Measurements from ENCODE around the gene EPSTI1.
A peak's percentile ranks its signal among the peaks of the same experiment; 100 is the strongest.

The EPSTI1 gene

DNA sequence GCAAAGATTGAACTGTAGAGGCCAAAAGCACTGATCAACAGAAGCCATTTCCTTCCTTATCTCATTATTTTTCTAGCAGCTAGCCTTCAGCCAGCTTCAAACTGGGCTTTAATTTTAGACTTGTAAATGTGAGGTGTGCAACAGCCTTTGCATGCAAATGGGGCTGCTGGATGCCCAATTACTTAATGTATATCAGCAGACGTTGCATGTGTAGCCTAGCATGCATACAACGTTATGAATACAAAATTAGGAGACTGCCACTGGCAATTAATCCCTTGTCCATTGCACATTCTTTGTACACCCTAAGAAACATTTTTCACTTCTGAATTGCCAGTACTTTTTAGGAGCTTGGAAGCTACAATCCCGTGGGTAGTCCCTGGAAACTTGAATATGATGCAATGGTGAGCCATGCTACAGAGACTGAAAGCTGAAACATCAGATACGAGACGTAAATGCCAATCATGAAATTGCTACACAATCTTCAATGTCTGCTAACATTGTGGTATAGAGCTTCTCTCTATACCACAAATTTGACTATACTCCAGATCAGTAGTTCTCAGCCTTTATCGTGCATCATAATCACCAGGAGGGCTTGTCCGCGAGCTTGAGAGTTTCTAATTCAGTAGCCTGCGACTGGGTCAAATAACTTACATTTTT, 20.2 kb downstream of the EPSTI1 start:
- DNase-seq (ENCODE audit: low spot score), result no peak

DNA sequence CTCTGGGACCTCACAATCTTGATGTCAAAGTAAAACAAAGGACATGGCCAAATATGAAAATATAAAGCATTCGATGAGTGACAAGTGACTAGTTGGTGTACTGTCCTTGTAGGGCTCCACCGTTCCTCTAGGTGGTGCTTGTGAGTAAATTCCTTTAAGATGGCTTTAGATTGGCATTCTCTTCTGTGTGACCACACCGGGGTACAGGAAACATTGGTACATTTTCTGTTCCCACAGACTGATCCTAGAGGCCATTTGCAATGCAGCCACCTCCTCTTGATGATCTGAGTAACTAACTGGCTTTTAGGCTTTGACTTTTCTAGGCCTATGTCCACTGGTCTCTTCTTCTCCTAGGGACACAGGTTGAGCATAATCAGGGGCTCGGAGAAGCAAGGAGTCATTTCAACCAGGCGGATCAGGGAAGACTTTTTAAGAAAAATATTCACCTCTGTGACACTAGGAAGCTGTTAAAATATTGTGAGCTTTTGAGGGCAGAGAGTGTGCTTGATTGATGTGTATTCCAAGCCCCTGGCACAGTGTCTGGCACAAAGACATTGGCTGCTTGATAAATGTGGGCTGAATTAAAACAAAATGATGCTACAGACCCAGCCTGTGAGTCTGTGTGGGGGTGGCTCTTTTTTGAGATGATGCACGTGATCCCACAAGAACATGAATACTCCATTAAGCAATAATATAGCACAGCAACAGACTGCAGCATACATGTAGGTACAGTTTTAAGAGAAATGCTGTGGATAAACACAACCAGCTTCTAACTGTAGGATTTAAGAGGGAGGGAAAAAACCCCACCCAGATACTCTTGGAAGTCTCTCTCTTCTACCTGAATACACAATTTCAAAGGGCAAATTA, 21.0 kb downstream of the EPSTI1 start:
- DNase-seq (ENCODE audit: low spot score), result peak; percentile 60

DNA sequence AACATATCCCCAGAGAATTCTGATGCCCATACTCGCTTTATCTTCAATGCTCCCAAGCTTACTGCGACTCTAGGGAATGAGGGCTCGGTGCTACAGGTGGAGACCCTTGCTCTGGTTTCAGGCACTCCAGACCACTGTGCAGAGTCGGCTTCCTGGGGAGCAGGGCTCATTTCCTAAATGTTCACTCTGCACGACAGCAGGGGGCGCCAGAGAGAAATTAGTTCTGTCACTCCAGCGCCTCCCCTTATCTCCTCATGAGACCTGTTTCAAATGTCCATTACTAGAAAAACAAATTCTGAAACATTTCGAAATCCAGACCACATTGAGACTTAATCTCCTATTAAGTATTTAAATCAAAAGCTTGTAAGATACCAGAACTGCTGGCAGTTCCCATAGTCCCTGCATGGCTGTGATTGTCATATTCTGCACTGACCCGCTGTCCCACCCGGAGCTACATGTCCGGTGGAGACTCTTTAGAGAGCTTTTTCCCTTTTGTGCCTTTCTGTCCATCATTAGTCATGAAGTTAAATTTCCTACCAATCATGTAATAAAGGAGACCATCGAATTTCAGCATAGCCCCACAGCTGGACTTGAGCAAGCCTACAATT, 22.4 kb downstream of the EPSTI1 start:
- peak; percentile 78 for DNase-seq (ENCODE audit: low spot score)

DNA sequence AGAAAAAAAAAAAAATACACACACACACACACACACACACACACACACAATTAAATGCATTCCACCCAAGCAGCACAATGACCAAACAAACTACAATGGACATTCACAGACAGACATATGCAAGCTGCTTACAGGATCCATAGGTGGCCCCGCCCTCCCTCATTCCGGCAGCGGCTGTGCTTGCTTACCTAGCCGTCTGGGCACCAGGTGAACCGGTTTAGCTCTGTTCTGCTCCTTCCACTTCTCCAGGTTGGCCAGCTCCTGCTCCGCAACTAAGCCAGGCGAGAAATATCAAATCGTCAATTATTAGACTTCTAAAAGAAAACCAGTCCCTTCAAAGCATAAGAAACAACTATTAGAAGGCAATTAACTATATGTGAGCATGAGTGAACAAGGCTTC, 23.1 kb downstream of the EPSTI1 start:
- no peak for DNase-seq (ENCODE audit: low spot score)

DNA sequence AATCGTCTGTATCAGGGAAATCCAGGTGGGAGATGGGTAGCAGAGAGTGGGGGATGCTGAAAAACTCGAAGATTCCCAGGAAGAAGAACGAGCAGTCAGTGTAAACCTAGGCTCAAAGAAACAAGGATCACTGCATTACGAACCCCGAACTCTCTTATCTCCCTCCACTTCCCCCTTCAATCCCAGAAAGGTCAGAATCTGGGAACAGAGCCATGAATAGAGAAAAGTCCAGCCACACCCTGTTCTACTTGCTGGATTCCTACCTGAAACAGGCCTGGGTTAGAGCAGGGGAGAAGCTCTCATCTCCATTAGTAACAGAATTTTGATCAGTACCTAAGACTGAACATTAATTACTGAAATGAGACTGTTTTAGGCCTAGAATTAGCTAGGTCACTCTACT, 24.4 kb downstream of the EPSTI1 start:
- no peak for DNase-seq (ENCODE audit: low spot score)

DNA sequence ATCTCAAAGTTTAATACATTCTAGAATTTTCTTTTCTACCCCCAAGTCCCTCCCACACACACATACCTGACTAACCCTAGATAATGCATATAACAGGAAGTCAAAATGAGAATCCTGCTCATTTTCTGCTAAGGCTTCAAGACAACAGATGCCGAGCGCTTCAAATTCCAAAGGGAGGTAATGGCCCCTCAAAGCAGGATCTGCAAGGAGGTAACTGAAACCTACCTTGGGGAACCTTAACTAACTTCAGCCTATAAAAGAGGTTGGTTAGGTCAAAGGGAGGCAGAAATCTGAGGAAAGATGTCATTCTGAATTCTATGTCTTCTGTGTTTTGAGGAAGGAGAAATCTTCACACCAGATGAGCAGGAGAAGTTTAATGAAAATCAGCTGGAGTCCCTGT, 26.8 kb downstream of the EPSTI1 start:
- DNase-seq (ENCODE audit: low spot score), result no peak

DNA sequence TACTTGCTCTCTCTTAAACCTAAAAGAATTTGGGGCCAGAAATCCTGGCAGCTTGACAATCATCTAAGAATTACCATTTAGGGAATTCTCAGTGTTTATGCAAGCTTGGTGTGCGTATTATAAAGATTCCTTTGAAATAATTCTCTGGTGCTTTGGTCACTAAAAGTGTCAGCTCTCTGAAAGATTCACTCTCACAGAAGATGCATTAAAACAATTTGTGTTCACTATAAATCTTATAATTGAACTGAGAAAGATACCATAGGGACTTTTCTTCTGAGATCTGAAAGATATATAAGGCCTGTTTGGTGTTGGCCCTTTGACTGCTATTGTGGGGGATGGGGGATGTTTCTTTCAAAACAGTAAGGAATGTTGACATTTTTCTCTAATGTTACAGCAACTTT, 27.3 kb downstream of the EPSTI1 start:
- DNase-seq (ENCODE audit: low spot score), result no peak

DNA sequence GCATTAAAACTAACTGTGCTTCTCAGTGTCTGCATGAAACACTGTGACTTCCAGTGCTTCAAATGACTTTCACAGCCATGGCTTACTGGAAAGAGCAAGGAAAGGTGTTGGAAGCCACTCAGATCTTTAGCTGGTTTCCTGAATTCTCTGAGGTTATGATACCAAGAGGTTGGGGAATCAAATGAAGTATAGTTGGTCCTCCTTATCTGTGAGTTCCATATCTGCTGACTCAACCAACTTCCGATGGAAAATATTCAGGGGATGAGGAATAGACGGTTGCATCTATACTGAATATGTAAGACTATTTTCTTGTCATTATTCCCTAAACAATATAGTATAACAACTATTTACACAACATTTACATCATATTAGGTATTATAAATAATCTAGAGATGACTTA, 32.4 kb downstream of the EPSTI1 start:
- DNase-seq (ENCODE audit: low spot score), result no peak

DNA sequence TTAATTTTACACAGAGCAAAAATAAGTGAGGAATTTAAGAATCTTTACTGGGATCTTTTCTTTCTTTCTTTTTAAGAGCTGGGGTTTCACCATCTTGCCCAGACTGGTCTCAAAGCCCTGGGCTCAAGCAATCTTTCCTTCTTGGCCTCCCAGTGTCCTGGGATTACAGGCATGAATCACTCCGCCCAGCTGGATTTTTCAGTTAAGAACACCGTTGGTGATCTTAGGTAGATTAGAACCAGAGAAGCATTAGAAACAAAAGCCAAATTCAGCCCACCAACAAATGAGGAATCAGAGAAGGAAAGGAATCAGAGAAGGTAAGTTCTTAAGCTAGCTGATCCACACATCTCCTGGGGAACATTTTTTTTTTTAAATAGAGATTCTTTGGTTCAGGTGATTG, 34.2 kb downstream of the EPSTI1 start:
- DNase-seq (ENCODE audit: low spot score), result no peak

DNA sequence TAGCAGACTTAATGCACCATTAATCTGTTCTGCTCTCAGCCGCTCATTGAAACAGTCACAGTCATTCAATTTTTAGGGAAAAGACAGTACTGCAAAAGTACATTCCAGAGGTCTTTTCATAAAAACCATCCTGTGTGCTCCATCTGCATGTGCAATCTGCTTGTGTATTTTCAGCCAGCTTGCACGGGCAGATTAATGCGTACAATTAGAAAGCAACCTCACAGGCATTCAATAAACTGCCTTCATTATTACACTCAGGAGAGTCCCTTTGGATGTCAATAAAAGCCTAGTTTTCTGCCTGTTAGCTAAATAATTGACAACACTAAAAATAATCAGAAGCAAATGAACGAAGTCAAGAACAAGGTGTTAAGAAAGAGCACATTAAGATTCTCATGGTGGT, 41.9 kb downstream of the EPSTI1 start:
- no peak for DNase-seq (ENCODE audit: low spot score)

DNA sequence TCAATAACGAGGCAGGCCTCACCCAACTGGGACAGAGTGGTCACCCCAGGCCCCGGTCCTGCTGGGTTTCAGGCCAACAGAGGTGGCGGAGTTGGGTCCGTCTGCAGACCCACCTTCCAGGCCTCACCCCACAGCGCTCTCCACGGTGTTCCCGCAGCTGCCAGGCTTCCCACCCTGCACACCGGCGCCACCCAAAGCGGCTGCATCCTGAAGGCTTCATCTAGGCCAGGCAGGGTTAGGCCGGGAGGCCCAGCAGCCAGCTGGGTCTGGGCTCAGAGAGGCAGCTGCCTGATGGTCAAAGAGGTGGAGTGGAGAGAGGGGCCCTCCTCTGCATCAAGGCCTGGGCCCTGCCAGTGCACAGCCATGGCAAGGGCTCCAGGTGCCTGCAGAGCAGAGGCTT, 44.1 kb downstream of the EPSTI1 start:
- no peak for DNase-seq (ENCODE audit: low spot score)

DNA sequence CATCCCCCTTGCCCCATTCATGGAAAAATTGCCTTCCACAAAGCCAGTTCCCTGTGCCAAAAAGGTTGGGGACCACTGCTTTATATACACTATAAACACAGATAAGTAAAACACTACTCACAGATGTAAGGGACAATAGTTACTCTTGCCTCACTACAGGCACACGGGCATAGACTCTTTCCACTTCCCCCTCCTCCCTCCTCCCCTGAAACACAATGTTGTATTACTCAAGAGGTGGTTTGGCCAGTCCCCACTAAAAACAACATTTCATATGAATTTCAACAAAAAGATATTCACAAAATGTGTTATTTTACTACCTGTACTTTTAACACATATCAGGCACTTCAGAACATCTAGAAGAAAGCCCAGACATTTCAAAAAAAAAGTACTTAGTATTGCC, 45.1 kb downstream of the EPSTI1 start:
- DNase-seq (ENCODE audit: low spot score), result no peak

DNA sequence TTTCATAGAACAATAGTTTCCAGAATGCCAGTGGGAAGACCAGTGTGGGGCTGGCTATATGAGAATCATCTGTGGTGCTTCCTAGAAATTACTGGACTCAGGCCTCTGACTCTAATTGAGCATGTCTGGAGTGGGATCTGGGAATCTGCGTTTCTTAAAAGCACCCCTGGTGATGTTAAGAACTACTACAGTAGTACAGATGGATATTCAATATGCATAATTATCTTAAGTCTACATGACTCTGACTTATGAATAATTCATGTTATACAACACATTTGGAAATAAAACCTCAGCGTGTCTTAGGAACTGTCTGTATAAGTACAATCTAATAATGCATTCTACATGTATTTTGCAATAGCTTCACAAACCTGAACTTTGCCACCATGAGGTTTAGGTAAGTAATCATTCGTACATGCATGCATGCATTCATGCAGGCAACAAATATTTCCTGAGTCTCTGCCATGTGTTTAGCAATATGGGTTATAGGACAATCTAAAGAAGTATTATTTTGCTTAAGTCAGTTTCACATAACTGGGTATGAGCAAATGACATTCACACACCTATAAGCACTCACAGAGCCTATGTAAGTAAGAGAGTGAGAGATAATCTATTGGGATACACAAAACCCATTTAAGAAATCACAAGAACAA, 62.0 kb downstream of the EPSTI1 start:
- no peak for DNase-seq (ENCODE audit: low spot score)

DNA sequence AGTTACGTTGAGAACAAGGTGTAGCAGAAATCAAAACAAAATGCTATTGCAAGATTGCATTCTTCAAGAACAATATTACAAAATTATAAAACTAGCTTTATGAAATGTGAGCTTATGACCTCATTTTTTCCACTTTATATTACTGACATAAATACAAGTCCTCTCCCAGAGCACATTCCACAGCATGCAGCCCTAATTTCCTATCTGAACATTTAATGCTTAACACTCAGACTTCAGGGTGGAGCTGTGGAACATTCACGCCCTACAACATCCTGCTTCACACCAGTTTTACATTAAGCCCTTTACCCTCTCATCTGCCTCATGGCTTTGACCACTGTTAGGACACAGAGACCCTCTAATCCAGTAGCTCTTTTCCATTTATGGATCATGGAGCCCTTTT, 65.5 kb downstream of the EPSTI1 start:
- DNase-seq (ENCODE audit: low spot score), result no peak

DNA sequence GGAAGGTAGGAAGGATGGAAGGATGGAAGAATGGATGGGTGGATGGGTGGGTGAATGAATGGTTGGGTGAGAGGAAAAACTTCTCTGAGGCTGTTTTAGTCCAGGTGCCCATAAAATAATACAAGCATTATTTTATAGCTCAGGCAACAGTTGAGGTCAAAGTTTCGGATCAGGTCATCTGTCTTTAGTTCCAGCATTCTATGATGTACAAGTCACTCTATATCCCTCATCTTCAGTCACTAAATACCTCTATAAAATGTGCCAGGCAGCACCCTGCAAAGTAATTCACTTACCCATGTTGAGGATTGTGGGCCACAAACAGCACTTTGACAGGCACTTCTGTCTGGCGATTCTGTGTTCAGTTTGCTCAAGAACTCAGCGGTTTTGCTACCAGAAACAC, 66.0 kb downstream of the EPSTI1 start:
- DNase-seq (ENCODE audit: low spot score), result no peak

DNA sequence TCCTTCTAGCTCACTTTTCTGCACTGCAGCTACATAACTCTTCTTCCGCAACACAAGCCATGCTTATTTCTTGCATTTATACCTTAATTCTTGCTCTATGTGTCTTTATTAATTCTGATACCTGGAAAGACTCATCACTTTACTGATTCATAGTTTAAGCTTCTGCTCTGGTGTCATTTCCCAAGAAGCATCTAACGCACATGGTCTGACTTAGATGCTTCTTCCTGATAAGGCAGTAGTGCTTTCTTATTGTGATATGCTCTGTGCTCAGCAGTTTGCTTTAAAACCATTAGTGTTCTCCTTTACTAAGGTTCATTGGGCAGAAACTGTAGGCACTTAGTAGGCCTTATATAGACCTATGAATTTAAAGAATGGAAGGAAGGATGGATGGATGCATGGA, 66.4 kb downstream of the EPSTI1 start:
- no peak for DNase-seq (ENCODE audit: low spot score)

DNA sequence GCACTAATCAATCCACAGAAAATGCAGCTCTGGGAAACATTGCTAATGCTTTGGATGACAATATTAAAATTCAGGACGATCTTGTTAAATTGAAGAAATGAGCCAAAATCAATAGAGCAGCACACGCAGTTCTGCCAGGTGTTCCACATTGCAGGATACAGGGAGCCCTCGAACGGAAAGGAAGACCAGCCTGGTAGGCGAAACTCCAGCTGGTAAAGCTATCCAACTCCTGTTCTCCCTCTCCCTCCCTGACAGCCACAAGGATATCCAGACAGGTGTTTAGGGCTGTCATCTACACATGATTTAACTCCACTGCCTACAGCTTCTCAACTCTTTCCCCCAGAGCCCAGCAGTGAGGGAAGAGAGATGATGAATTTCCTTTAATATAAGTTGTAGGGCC, 67.7 kb downstream of the EPSTI1 start:
- no peak for DNase-seq (ENCODE audit: low spot score)

DNA sequence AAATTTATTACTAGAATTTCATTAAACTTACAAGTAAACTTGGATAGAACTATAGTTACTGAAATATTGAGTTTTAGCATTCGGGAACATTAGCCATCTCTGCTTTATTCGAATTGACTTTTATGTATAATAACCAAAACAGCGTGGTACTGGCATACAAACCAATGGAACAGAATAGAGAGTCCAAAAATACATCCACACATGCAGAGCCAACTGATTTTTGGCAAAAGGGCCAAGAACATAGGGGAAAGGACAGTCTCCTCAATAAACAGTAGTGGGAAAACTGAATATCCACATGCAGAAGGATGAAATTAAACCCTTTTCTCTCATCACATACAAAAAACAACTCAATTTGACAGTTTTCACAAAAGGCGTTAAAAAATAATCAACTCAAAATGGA, 84.3 kb downstream of the EPSTI1 start:
- DNase-seq (ENCODE audit: low spot score), result no peak

DNA sequence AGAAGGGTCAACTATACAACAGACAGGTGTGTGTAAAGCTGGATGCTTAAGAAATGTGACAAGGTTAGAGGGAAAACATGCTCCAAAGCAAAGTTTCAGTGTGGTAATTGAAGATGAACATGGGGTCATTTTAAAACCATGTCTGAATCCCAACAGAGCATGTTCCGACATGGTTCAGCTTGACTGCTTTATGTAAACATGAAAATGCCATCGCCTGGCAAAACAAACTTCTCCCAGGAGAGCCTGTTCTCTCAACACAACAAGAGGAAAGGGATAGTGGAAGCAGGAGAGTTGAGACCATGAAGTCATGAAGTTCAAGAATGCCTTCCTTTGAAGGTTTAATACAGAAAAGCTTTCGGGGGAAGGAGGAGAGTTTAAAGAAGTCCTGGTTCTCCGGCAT, 85.8 kb downstream of the EPSTI1 start:
- no peak for DNase-seq (ENCODE audit: low spot score)

DNA sequence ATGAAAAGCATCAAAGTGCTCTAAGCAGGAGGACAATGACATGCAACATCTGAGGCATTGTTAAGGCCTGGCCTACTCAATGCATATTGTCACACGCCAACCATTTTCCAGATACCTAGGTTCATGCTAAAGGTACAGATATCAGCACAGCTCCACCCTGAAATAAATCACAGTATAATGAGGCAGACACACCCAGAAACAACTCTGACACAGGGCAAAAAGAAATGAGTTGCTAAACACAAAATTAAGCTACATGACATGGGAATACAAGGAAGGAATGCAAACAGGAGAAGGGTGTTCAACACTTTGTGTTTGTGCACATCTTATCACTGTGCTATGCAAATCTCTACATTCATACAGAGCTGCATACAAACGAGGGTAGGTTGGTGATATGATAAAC, 86.5 kb downstream of the EPSTI1 start:
- no peak for DNase-seq (ENCODE audit: low spot score)

DNA sequence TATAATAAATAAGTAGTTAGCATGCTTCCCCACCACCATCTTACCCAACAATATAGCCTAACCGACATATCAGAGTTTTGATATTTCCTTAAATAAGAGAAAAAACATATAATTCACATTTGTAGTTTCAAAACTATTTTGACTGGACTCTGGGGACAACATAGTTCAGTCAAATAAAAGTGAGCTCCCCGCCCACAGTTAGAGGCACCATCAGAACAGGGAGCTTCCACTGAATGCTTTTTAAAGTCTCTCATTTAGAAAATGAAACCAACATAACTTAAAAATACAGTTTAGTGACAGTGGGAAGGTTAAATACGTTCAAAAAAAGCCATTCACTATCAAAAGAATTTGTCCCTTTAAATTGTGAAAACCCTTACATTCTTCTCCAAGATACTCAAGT, 92.8 kb downstream of the EPSTI1 start:
- DNase-seq (ENCODE audit: low spot score), result no peak

DNA sequence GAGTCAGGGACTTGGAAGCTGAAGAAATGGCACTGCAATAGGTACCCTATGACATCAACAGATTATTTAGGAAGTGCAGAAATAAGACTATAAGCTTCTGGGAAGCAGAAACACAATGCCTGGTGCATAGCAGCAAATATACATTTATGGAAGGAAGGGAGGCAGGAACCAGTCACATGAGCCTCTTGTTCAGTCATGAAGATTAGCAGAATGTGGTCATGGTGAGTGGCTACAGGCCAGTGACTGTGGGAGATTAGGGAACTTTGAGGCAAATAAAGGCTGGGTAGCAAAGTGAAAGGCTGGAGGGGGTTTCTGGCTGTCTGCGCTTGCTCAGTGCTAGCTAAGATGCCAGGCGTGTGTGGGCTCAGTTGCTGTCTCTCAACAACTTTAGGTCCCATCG, 96.3 kb downstream of the EPSTI1 start:
- DNase-seq (ENCODE audit: low spot score), result no peak

DNA sequence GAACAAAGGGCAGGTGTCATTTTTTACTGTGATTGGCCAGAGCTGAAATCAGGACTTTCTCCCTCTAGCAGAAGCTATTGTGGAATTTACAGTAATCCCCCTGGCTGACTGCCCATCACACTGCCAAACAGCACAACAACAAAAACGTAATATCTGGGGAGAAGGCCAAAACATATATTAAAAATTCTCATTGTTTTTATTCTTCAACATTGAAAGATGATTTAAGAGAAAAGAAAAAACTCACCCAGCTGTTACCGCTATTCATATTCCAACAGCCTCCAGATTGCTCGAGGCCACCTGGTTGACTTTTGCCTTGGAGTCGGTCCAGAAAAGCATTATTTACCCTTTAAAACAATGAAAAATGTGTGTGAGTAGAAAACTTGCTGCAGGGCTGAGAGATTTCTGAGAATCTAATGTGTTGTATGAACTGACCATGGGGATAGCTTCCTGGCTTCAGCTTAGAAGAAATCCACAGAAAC, 97.2 kb downstream of the EPSTI1 start:
- DNase-seq (ENCODE audit: low spot score), result no peak

All from hematopoietic multipotent progenitor cell treated with erythropoietin and hydrocortisone succinate and interleukin-3 and kit ligand, for 15 days (in vitro differentiated cells).